HG03139 (cell line): Measurements from ENCODE around the gene PHTF1.

Experiments
- ATAC-seq: cut with Tn5 transposase; IDR thresholded peaks from one replicate; pipeline ENCODE4 v1.9.1; 2021; ENCODE audit not compliant: unreplicated experiment

The PHTF1 gene

GRCh38 chr1:113670650-113671049, 88.6 kb downstream of the PHTF1 start:
- no peak for ATAC-seq

DNA sequence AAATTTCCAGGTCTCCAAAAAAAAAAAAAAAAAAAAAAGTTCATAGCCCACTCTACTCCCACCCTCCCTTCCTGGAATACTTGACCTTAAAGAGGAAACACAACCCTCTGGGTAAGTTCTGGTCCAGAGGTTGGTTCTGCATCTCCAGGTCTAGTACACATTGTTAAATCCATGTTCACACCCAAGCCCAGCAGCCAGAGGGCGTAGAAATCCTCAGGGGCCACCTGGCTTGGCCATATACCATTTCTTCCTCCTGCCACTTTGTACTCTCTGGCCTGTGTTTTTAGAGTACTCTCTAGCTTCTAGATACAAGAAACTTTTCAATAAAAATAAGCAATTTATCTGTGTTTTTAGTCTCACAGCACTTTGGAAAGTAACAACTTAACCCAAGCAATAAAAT, 89.3 kb downstream of the PHTF1 start:
- no peak for ATAC-seq

GRCh38 chr1:113666126-113666525, 93.2 kb downstream of the PHTF1 start:
- ATAC-seq = no peak

GRCh38 chr1:113665071-113665470, 94.2 kb downstream of the PHTF1 start:
- no peak for ATAC-seq

- no peak for ATAC-seq
Measured at GRCh38 chr1:113663165-113663951, 95.9 kb downstream of the PHTF1 start.

GRCh38 chr1:113662101-113662500, 97.2 kb downstream of the PHTF1 start:
- ATAC-seq = no peak

- ATAC-seq = no peak
Measured at GRCh38 chr1:113660088-113660487, 99.2 kb downstream of the PHTF1 start.

GRCh38 chr1:113659556-113659955, 99.7 kb downstream of the PHTF1 start:
- no peak for ATAC-seq

DNA sequence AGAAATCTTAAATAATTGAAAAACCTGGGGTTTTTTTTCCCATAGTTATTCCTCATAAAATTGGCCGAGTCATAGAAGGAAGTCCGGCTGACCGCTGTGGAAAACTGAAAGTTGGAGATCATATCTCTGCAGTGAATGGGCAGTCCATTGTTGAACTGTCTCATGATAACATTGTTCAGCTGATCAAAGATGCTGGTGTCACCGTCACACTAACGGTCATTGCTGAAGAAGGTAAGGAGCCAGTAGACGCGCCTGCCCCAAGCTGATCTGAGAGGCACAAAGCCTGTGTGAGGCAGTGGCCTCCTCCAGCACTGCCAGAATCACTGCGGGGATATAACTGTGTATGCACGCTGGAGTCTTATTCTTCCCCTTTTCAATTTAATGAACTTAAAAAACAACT, 100.3 kb downstream of the PHTF1 start:
- ATAC-seq = no peak

- no peak for ATAC-seq
Measured at GRCh38 chr1:113657556-113658063, 101.7 kb downstream of the PHTF1 start.

DNA sequence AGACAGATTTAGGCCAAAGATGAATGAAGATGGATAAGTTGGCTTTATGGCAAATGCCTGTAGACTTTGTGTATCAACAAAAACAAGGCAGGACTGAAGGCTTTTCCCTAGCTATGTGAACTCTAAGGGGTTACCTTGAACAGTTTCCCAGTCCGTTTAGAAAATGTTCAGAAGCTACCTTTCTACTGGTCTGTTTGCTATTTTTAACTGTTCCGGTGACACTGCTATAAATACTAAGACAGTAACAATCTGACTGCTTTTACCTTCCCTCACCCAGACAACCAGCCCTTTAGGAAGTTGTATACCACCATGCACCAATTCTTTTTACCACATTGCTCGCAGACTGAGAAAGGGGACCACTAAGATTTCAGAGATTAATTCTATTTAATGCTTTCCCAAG, 102.2 kb downstream of the PHTF1 start:
- no peak for ATAC-seq

GRCh38 chr1:113654883-113655282, 104.4 kb downstream of the PHTF1 start:
- ATAC-seq = no peak

GRCh38 chr1:113653741-113654140, 105.5 kb downstream of the PHTF1 start:
- ATAC-seq = no peak

DNA sequence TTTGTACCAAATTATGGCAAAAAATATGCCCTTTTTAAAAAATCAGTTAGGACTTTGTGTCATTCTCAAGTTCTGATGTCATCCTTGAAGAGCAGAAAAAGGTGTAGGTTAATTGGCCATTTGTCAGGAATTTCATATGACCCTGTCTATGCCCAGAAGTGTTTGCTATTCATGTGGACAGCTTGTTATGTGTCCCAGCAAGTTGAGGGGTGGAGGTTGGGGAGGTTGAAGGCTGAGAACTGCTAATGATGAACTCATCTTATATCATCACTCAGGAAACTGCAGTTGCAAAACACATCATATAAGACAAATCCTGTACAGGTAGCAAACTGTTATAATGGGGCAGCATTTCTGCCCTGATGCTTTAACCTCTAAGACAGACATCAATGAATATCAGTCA, 106.5 kb downstream of the PHTF1 start:
- no peak for ATAC-seq

DNA sequence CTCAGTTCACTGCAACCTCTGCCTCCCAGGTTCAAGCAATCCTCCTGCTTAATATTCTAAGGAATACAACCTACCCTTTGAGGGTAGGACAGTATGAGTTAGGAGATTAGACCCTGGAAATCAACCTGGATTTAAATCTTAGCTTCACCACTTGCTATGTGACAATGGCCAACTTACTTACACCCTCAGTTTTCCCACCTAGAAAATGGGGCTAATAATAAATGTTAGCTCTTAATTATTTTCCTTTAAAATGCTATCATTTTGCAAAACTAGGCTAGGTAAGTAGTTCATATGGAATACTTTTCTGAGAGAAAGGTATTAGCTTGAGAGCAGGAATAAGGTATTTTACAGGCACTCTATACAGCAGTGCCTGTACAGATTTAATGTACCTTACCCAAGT, 110.8 kb downstream of the PHTF1 start:
- no peak for ATAC-seq

DNA sequence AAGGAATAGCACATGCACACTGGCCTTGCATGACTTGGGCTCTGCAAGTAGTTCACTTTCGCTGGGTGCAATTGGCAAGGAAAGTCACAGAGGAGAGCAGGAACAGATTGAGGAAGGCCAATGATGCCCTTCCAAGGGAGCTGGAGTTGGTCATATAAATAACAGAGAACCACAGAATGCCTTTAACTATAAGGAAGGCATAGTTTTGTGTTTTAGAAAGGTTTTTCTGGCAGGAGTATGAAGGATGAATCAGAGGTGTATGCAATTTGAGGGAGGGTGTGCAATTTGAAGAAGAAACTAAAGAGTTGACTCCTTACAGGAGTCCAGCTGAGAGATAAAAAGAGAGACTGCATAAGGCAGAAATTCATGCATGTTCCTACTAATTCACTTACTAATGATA, 112.1 kb downstream of the PHTF1 start:
- no peak for ATAC-seq
